Vagina (tissue), 2 donors: ENCODE data around the gene HBA1.
"Not testable (repeated sequence)": the region's sequence is repeated elsewhere in the genome, so short reads cannot be mapped to it uniquely, and the experiment has no call there.

ENCODE experiments used
- CTCF ChIP-seq, 3 experiments: fragments of 450-650 bp in 2 of 3; fragments of 200-600 bp in 1 of 3; sonication (generic) in 1 of 3; IDR thresholded peaks; one replicate each; pipeline ENCODE4 v1.5.1; 2017 to 2019; ENCODE audit warnings: antibody characterized with exemption in 3 of 3, mild to moderate bottlenecking in 2 of 3, moderate library complexity in 2 of 3
- POLR2A ChIP-seq, 2 donors: fragments of 450-650 bp; IDR thresholded peaks; one replicate each; pipeline ENCODE4 v1.6.1; 2017; ENCODE audit warnings: antibody characterized with exemption in 2 of 2, mild to moderate bottlenecking in 2 of 2, moderate library complexity in 2 of 2
- POLR2AphosphoS5 ChIP-seq, 2 donors: sonication (generic); formaldehyde crosslinking; IDR thresholded peaks; one replicate each; pipeline ENCODE4 v1.9.0; 2017; ENCODE audit warnings: antibody characterized with exemption in 2 of 2, mild to moderate bottlenecking in 2 of 2, low read depth in 1 of 2; ENCODE audit not compliant: insufficient read depth in 1 of 2

- TF ChIP-seq CTCF (IDR thresholded peaks at IDR 0.05); POLR2A (IDR thresholded peaks at IDR 0.05); POLR2AphosphoS5 (IDR thresholded peaks at IDR 0.05; ENCODE audit: insufficient read depth in 1 of 2, low read depth in 1 of 2): not testable (repeated sequence)
These were observed 22.8 kb upstream of the HBA1 start for GRCh38 chr16:153550-154216.
